Stomach (tissue), 4 donors: Measurements from ENCODE around the gene CSMD2.

Experiments used
- CTCF ChIP-seq, 7 experiments: fragments of 450-650 bp in 4 of 7; fragments of 200-600 bp in 3 of 7; sonication (generic) in 3 of 7; IDR thresholded peaks; one replicate each; pipeline ENCODE4 v1.5.1; 2016 to 2019; ENCODE audit warnings: antibody characterized with exemption in 7 of 7, control low read depth in 2 of 7, mild to moderate bottlenecking in 1 of 7
- EP300 ChIP-seq: sonication (generic); formaldehyde crosslinking; IDR thresholded peaks from one replicate; pipeline ENCODE4 v1.6.1; 2017; ENCODE audit warnings: antibody characterized with exemption
- POLR2AphosphoS5 ChIP-seq, 3 donors: sonication (generic); formaldehyde crosslinking; IDR thresholded peaks; one replicate each; pipeline ENCODE4 v1.6.1; 2016; ENCODE audit warnings: antibody characterized with exemption in 3 of 3

DNA sequence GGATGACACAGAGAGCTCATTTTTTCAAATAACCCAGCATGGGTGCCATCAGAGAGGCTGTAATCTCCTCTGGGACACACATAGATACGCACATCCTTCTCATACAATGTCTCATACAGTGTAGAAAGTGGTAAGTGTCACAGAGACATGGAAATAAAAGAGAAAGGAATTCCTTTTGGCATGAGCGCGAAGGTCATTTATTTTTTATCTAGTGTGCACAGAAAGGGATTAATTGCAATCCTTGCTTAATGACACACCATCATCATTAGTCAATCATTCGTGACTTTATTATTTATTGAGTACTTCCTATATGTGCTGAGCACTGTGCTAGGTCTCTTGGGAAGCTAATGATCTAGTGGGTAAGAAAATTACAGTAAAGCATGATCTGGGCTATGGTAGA, 687.6 kb downstream of the CSMD2 start:
- TF ChIP-seq CTCF (IDR thresholded peaks at IDR 0.05) (no peak), EP300 (no peak), POLR2AphosphoS5 (IDR thresholded peaks at IDR 0.05) (no peak)
